Esophagus squamous epithelium (tissue), 5 donors: ENCODE results near the gene POLL. TPM values are rescaled to one million over a fixed set of nuclear protein-coding genes. Genes with fewer than 3 reads are reported as not detected.
A peak's percentile ranks its signal among the peaks of the same experiment; 100 is the strongest.

Experiments
- DNase-seq: peaks from one replicate; lab custom pipeline; 2025; lab: John Stamatoyannopoulos, UW
- H3K27ac ChIP-seq, 4 donors: fragments of 200-600 bp; sonication (generic); one replicate each; pipeline ENCODE4 v1.5.1; 2016 to 2019; ENCODE audit warnings: mild to moderate bottlenecking in 1 of 4
- H3K27me3 ChIP-seq, 4 donors: fragments of 200-600 bp; sonication (generic); 1 replicate in 3 of 4; 2 replicates in 1 of 4; pipeline versions ENCODE4 v1.5.1 to v1.6.0; 2017 to 2021; ENCODE audit warnings: antibody characterized with exemption in 1 of 4
- H3K36me3 ChIP-seq, 3 donors: fragments of 200-600 bp; sonication (generic); one replicate each; pipeline ENCODE4 v1.5.1; 2016 to 2019
- H3K4me1 ChIP-seq, 3 donors: fragments of 200-600 bp; sonication (generic); one replicate each; pipeline ENCODE4 v1.5.1; 2017 to 2019
- H3K4me3 ChIP-seq, 4 donors: fragments of 200-600 bp; sonication (generic); 1 replicate in 3 of 4; 2 replicates in 1 of 4; pipeline ENCODE4 v1.5.1; 2016 to 2019; ENCODE audit warnings: mild to moderate bottlenecking in 2 of 4, moderate library complexity in 1 of 4
- H3K9me3 ChIP-seq, 3 donors: fragments of 200-600 bp; sonication (generic); one replicate each; pipeline ENCODE4 v1.5.1; 2016 to 2019
- CTCF ChIP-seq, 6 experiments: fragments of 450-650 bp in 4 of 6; fragments of 200-600 bp in 2 of 6; sonication (generic) in 2 of 6; IDR thresholded peaks; one replicate each; pipeline ENCODE4 v1.5.1; 2016 to 2019; ENCODE audit warnings: antibody characterized with exemption in 6 of 6, mild to moderate bottlenecking in 4 of 6, moderate library complexity in 4 of 6
- POLR2A ChIP-seq, 4 donors: fragments of 450-650 bp; IDR thresholded peaks; one replicate each; pipeline ENCODE4 v1.6.1; 2017; ENCODE audit warnings: antibody characterized with exemption in 4 of 4, mild to moderate bottlenecking in 4 of 4, moderate library complexity in 3 of 4
- WGBS, 2 donors: methylation state at CpG; one replicate each; pipeline ENCODE4 v1.1.5; 2018; 5-methylcytosine and 5-hydroxymethylcytosine counted together
- intact Hi-C: fragments of 100-400 bp; cut with DNase I; formaldehyde crosslinking; loops from one replicate; pipeline ENCODE4 v1.15.0; 2022
- total RNA-seq, 4 donors: library from RNA; depleted of rRNA; stranded (reverse); fragments of >200 nt; gene quantifications; one replicate each; pipeline ENCODE4 v1.1.0, GENCODE V29; 2016
- donor health status: DM: yes; HTN: yes; CAD: no.

Gene POLL
- total RNA-seq, 4 donors from 2014 or later, result 10.5 to 23.7 (median 15.0) TPM

GRCh38 chr10:101560298-101561067 lies 27.6 kb downstream of the POLL start:
- 45 to 55% methylated on average over 2 of the region's 2 CpGs for WGBS, 2 donors
- no peak for DNase-seq
- Histone ChIP-seq H3K27me3 (peaks cover 0 to 50% (median 3%) of the 10 kb centered on the region in 4 donors), H3K36me3 (peaks cover 0 to 5% (median 0%) of the 10 kb centered on the region in 3 donors), H3K4me1 (peaks cover 0 to 11% (median 4%) of the 10 kb centered on the region in 3 donors), H3K9me3 (no peaks in the 10 kb centered on the region), H3K4me3 (no peak overlapping the region), H3K27ac (no peak overlapping the region)
- TF ChIP-seq CTCF (IDR thresholded peaks at IDR 0.05), result no peak
- TF ChIP-seq POLR2A (IDR thresholded peaks at IDR 0.05), result no peak
- intact Hi-C loops, result no loop called here

DNA sequence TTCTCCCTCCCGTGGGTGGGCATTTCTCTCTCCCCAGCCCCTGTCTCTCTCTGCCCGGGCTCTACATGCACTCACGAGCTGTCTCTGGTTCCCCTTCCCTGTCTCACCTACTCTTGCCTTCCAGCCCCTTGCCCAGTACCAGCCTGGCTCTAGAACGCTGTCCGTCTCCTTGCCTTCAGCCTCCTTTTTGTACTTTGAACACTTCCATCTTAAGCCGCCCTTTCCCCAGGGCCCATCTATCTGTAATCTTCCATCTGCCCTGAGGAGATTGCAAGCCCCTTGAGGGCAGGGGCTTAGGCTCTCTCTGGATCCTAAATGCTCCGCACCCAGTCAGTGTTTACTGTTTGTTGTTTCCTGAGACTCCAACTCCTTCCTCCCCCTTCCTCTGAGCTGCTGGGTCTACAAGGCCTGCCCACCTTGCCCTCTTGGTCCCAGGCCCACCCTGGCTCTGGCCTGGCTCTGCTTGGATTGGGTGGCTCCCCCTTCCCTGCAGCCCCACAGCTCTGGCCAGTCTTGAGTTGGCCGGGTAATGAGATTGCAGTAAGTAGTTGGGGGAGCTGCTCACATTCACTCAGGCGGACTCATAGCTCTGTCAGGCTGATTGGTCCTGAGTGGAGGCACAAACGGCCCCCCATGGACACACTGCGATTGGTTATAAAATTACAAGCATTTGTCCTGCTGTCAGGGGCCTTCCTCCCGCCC lies 28.3 kb downstream of the POLL start:
- Histone ChIP-seq H3K4me1 (peaks cover 0 to 11% (median 4%) of the 10 kb centered on the region in 3 donors), H3K4me3 (no peak overlapping the region), H3K36me3 (peaks cover 0 to 12% (median 0%) of the 10 kb centered on the region in 3 donors), H3K9me3 (no peaks in the 10 kb centered on the region), H3K27me3 (peaks cover 0 to 42% (median 0%) of the 10 kb centered on the region in 4 donors), H3K27ac (no peak overlapping the region)
- no peak for DNase-seq
- TF ChIP-seq POLR2A (IDR thresholded peaks at IDR 0.05), result no peak
- TF ChIP-seq CTCF (IDR thresholded peaks at IDR 0.05), result no peak
- 77 to 89% methylated on average over 11 of the region's 12 CpGs for WGBS, 2 donors
- intact Hi-C loops, result no loop called here

DNA sequence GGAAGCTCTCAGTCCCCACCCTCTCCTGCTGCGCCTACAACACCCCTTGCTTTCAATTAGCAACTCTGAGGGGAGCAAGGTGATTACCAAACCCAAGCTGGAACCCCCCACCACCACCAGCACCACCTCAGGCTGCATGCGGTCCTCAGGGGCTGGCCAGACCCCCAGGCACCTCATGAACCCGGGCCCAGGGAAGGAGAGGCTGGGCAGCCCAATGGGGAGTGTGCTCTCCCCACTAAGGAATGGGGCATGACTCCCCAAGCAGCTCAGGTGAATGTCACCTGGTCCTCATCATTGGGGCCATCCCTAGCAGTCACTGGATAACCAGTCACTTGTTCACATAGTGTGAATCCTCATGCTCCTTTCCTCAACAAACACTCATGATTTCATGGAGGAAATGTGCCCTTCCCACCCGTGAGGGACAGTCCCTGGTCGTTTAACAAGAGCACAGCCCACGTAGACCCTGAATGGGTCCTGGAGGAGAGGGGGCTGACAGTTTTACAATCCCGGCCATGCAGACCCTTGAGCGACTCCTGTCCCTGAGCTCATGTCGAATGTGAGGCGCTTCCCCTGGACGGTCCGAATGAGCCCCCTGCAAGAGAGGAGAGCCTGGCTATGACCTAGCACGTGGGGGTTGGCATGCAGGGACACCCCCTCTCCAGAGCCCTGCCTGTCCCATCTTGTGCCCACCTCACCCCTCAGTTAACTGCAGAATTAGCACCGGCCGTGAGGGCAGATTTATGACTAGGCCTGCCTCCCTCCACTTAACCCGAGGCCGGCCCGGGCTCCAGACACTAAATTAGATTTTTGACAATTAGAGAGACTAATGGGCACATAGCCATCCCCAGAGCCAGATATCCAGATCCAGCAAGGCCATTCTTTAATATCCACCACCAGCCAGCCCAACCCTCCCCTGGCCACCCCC lies 29.1 kb downstream of the POLL start:
- no peak for TF ChIP-seq POLR2A (IDR thresholded peaks at IDR 0.05)
- no peak for TF ChIP-seq CTCF (IDR thresholded peaks at IDR 0.05)
- DNase-seq, result no peak
- Histone ChIP-seq H3K4me3 (no peak overlapping the region), H3K27me3 (peaks cover 0 to 34% (median 0%) of the 10 kb centered on the region in 4 donors), H3K9me3 (no peaks in the 10 kb centered on the region), H3K36me3 (peaks cover 0 to 20% (median 0%) of the 10 kb centered on the region in 3 donors), H3K27ac (peak overlapping the region in 1 of 4 donors; percentile 15), H3K4me1 (peaks cover 0 to 11% (median 4%) of the 10 kb centered on the region in 3 donors)
- intact Hi-C loops, result no loop called here
- 65 to 76% methylated on average over 6 to 8 of the region's 18 CpGs for WGBS, 2 donors

DNA sequence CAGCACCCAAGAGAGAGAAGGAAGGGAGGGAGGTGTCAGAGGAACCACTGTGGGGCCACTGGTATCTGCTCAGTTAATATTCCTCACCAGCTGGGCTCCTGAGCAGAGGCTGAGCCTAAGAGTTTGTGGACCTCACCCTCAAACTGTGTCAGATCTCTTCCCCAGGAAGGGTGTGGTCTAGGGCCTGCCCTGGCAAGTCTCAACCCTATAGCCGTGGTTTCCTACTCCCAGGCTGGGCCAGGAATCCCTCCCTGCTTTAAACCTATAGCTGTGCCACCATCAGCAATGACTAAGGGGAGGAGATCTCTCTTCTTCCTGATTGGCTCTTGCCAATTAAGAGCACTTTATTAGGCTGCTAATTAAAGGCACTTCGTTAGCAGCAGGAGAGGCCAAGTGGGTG lies 29.9 kb downstream of the POLL start:
- H3K4me3 ChIP-seq, result no peak overlapping the region
- intact Hi-C loops, result no loop called here
- H3K27ac ChIP-seq, result peak overlapping the region in 1 of 4 donors; percentile 15
- peaks cover 0 to 28% (median 0%) of the 10 kb centered on the region in 3 donors for H3K36me3 ChIP-seq
- peaks cover 0 to 11% (median 4%) of the 10 kb centered on the region in 3 donors for H3K4me1 ChIP-seq
- no peaks in the 10 kb centered on the region for H3K9me3 ChIP-seq
- TF ChIP-seq POLR2A (IDR thresholded peaks at IDR 0.05) (no peak), CTCF (IDR thresholded peaks at IDR 0.05) (no peak)
- no peak for DNase-seq
- WGBS, 2 donors, result 20 to 30% methylated on average over 2 of the region's 2 CpGs
- H3K27me3 ChIP-seq, result peaks cover 0 to 28% (median 0%) of the 10 kb centered on the region in 4 donors
